Activated naive CD4-positive, alpha-beta T cell treated with anti-CD3 and anti-CD28 coated beads, Interleukin-2, amount 50 U/mL, for 72 hours (primary cell): ENCODE results near the gene DLST. TPM values are rescaled to one million over a fixed set of nuclear protein-coding genes. Genes with fewer than 3 reads are reported as not detected.

Experiments
- ATAC-seq, 2 donors: fragments of 150-1000 bp; cut with Tn5 transposase; 2 replicates each; pipeline ENCODE4 v1.10.0; 2021; ENCODE audit warnings: mild to moderate bottlenecking in 2 of 2, moderate library complexity in 2 of 2
- DNase-seq, 2 donors: peaks; one replicate each; pipeline ENCODE4 v3.0.0; 2021 to 2022; ENCODE audit warnings: low spot score in 2 of 2
- H3K27ac Mint-ChIP-seq, 2 donors: one replicate each; pipeline ENCODE4 v1.8.0; 2022; ENCODE audit warnings: mild to moderate bottlenecking in 2 of 2, mixed read lengths in 2 of 2
- H3K36me3 Mint-ChIP-seq, 2 donors: one replicate each; pipeline ENCODE4 v1.8.0; 2022; ENCODE audit warnings: mixed read lengths in 2 of 2
- H3K9me3 Mint-ChIP-seq, 2 donors: one replicate each; pipeline ENCODE4 v1.8.0; 2022; ENCODE audit warnings: mixed read lengths in 2 of 2
- total RNA-seq, 2 donors: library from RNA; stranded (reverse); gene quantifications; one replicate each; pipeline ENCODE4 v1.2.3, GENCODE V29; 2022

Gene DLST
- total RNA-seq, 2 donors from 2014 or later = 125 to 135 TPM

- H3K36me3 Mint-ChIP-seq = no peaks in the 10 kb centered on the region
- no peak for DNase-seq
- ATAC-seq = no peak
- H3K9me3 Mint-ChIP-seq = no peaks in the 10 kb centered on the region
- H3K27ac Mint-ChIP-seq = no peak overlapping the region
Observed at GRCh38 chr14:74855945-74856344, 25.8 kb upstream of the DLST start.

GRCh38 chr14:74856366-74856765 is 25.4 kb upstream of the DLST start:
- no peak overlapping the region for H3K27ac Mint-ChIP-seq
- H3K9me3 Mint-ChIP-seq = no peaks in the 10 kb centered on the region
- ATAC-seq = no peak

GRCh38 chr14:74858022-74858421 is 23.7 kb upstream of the DLST start:
- ATAC-seq (no peak), DNase-seq (no peak)
- Mint-ChIP-seq H3K27ac (peak overlapping the region in 1 of 2 donors; percentile 22), H3K36me3 (no peaks in the 10 kb centered on the region), H3K9me3 (no peaks in the 10 kb centered on the region)

More at GRCh38 chr14:74856366-74856765, 25.4 kb upstream of the DLST start:
- no peak for DNase-seq
- H3K36me3 Mint-ChIP-seq = no peaks in the 10 kb centered on the region

- Mint-ChIP-seq H3K36me3 (no peaks in the 10 kb centered on the region), H3K9me3 (no peaks in the 10 kb centered on the region), H3K27ac (peak overlapping the region in 1 of 2 donors; percentile 73)
- DNase-seq (no peak), ATAC-seq (no peak)
Observed at GRCh38 chr14:74859757-74860552, 21.8 kb upstream of the DLST start.

- peak; percentile 84 to 95 for ATAC-seq
- Mint-ChIP-seq H3K27ac (peak overlapping the region in 1 of 2 donors; percentile 73), H3K9me3 (no peaks in the 10 kb centered on the region)
Observed at GRCh38 chr14:74860899-74861733, 20.6 kb upstream of the DLST start.

GRCh38 chr14:74861734-74862090 is 20.0 kb upstream of the DLST start:
- ATAC-seq (no peak), DNase-seq (no peak)
- Mint-ChIP-seq H3K36me3 (no peaks in the 10 kb centered on the region), H3K27ac (no peak overlapping the region), H3K9me3 (no peaks in the 10 kb centered on the region)

More at GRCh38 chr14:74860899-74861733, 20.6 kb upstream of the DLST start:
- H3K36me3 Mint-ChIP-seq = no peaks in the 10 kb centered on the region
- DNase-seq = peak; percentile 82 to 96

- no peak overlapping the region for H3K27ac Mint-ChIP-seq
- no peaks in the 10 kb centered on the region for H3K36me3 Mint-ChIP-seq
- ATAC-seq (no peak), DNase-seq (no peak)
- H3K9me3 Mint-ChIP-seq = no peaks in the 10 kb centered on the region
Observed at GRCh38 chr14:74863274-74863673, 18.4 kb upstream of the DLST start.

- H3K9me3 Mint-ChIP-seq = no peaks in the 10 kb centered on the region
- DNase-seq = no peak
- no peak overlapping the region for H3K27ac Mint-ChIP-seq
- H3K36me3 Mint-ChIP-seq = no peaks in the 10 kb centered on the region
- ATAC-seq = no peak
Observed at GRCh38 chr14:74864198-74864597, 17.5 kb upstream of the DLST start.

GRCh38 chr14:74865156-74865555 is 16.6 kb upstream of the DLST start:
- ATAC-seq = no peak
- H3K9me3 Mint-ChIP-seq = no peaks in the 10 kb centered on the region
- no peak overlapping the region for H3K27ac Mint-ChIP-seq
- H3K36me3 Mint-ChIP-seq = no peaks in the 10 kb centered on the region
- DNase-seq = no peak

GRCh38 chr14:74866708-74867389 is 14.9 kb upstream of the DLST start:
- DNase-seq (no peak), ATAC-seq (no peak)
- peak overlapping the region in 1 of 2 donors; percentile 61 for H3K27ac Mint-ChIP-seq
- no peaks in the 10 kb centered on the region for H3K36me3 Mint-ChIP-seq
- no peaks in the 10 kb centered on the region for H3K9me3 Mint-ChIP-seq

- no peaks in the 10 kb centered on the region for H3K9me3 Mint-ChIP-seq
- no peaks in the 10 kb centered on the region for H3K36me3 Mint-ChIP-seq
- DNase-seq (peak in 1 of 2 donors; percentile 39), ATAC-seq (peak; percentile 91 to 99)
- peak overlapping the region in 1 of 2 donors; percentile 61 for H3K27ac Mint-ChIP-seq
Observed at GRCh38 chr14:74867673-74868072, 14.0 kb upstream of the DLST start.

GRCh38 chr14:74868739-74869138 is 13.0 kb upstream of the DLST start:
- H3K27ac Mint-ChIP-seq = no peak overlapping the region
- ATAC-seq (no peak), DNase-seq (no peak)
- H3K36me3 Mint-ChIP-seq = no peaks in the 10 kb centered on the region
- no peaks in the 10 kb centered on the region for H3K9me3 Mint-ChIP-seq

GRCh38 chr14:74871819-74872218 is 9.9 kb upstream of the DLST start:
- H3K9me3 Mint-ChIP-seq = no peaks in the 10 kb centered on the region
- no peak overlapping the region for H3K27ac Mint-ChIP-seq

GRCh38 chr14:74875204-74875603 is 6.5 kb upstream of the DLST start:
- Mint-ChIP-seq H3K9me3 (no peaks in the 10 kb centered on the region), H3K27ac (peak overlapping the region in 1 of 2 donors; percentile 76), H3K36me3 (no peaks in the 10 kb centered on the region)
- DNase-seq = no peak
- no peak for ATAC-seq

More at GRCh38 chr14:74871819-74872218, 9.9 kb upstream of the DLST start:
- ATAC-seq (no peak), DNase-seq (no peak)
- no peaks in the 10 kb centered on the region for H3K36me3 Mint-ChIP-seq

GRCh38 chr14:74875941-74876913 is 5.5 kb upstream of the DLST start, which contains the start of gene PROX2:
Gene PROX2 (minus strand): TSS chr14:74876145. CDS start chr14:74863834, 12,311 bp downstream.
- ATAC-seq (peak; percentile 63 to 77), DNase-seq (no peak)
- Mint-ChIP-seq H3K9me3 (no peaks in the 10 kb centered on the region), H3K27ac (peak within 1 kb of the TSS; percentile 63 to 76), H3K36me3 (no peaks in the 10 kb centered on the region)
